Vagina (tissue), 2 donors: Measurements from ENCODE around the gene MAP4K4.

ENCODE experiments used
- POLR2A ChIP-seq, 2 donors: fragments of 450-650 bp; IDR thresholded peaks; one replicate each; pipeline ENCODE4 v1.6.1; 2017; ENCODE audit warnings: antibody characterized with exemption in 2 of 2, mild to moderate bottlenecking in 2 of 2, moderate library complexity in 2 of 2
- POLR2AphosphoS5 ChIP-seq, 2 donors: sonication (generic); formaldehyde crosslinking; IDR thresholded peaks; one replicate each; pipeline ENCODE4 v1.9.0; 2017; ENCODE audit warnings: antibody characterized with exemption in 2 of 2, mild to moderate bottlenecking in 2 of 2, low read depth in 1 of 2; ENCODE audit not compliant: insufficient read depth in 1 of 2
- TF ChIP-seq, protein P1 (sequence below), 3 experiments: fragments of 450-650 bp in 2 of 3; fragments of 200-600 bp in 1 of 3; sonication (generic) in 1 of 3; IDR thresholded peaks; one replicate each; pipeline ENCODE4 v1.5.1; 2017 to 2019; ENCODE audit warnings: antibody characterized with exemption in 3 of 3, mild to moderate bottlenecking in 2 of 3, moderate library complexity in 2 of 3

DNA sequence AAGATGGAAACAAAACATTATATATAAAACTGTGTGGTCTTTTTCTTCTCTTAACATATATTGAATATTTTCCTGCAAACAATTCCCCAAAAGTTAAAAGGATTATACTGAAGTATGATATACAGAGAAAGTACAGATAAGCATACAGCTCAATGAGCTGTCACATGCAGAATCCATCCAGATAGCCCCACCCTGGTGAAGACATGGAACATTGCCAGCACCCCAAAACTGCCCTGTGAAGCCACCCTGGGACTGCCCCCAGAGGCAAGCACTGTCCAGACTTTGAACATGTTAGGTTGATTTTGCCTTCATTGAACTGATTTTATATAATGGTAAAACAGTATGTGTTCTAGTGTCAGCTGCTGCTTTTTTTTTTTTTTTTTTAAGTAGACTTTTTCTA, 182.0 kb downstream of the MAP4K4 start:
- TF ChIP-seq POLR2A (IDR thresholded peaks at IDR 0.05) (no peak), POLR2AphosphoS5 (IDR thresholded peaks at IDR 0.05; ENCODE audit: insufficient read depth in 1 of 2, low read depth in 1 of 2) (no peak)
- TF ChIP-seq, protein P1, sequence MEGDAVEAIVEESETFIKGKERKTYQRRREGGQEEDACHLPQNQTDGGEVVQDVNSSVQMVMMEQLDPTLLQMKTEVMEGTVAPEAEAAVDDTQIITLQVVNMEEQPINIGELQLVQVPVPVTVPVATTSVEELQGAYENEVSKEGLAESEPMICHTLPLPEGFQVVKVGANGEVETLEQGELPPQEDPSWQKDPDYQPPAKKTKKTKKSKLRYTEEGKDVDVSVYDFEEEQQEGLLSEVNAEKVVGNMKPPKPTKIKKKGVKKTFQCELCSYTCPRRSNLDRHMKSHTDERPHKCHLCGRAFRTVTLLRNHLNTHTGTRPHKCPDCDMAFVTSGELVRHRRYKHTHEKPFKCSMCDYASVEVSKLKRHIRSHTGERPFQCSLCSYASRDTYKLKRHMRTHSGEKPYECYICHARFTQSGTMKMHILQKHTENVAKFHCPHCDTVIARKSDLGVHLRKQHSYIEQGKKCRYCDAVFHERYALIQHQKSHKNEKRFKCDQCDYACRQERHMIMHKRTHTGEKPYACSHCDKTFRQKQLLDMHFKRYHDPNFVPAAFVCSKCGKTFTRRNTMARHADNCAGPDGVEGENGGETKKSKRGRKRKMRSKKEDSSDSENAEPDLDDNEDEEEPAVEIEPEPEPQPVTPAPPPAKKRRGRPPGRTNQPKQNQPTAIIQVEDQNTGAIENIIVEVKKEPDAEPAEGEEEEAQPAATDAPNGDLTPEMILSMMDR (IDR thresholded peaks at IDR 0.05) = no peak
